H1 (cell line): ENCODE data around the gene TRIM52. TPM values are rescaled to one million over a fixed set of nuclear protein-coding genes. Genes with fewer than 3 reads are reported as not detected.

Experiments
- CTCF ChIA-PET: fragments of 300-600 bp; sonication (Branson Sonifier 250); formaldehyde crosslinking; loops from one replicate; lab custom pipeline; 2021; ENCODE audit not compliant: partially characterized antibody; lab: Charles Lee
- POLR2A ChIA-PET: fragments of 300-600 bp; sonication (Branson Sonifier 250); formaldehyde crosslinking; loops from one replicate; lab custom pipeline; 2021; ENCODE audit warnings: inconsistent platforms; ENCODE audit not compliant: partially characterized antibody; lab: Charles Lee
- DNase-seq, 2 experiments: peaks; one replicate each; pipeline versions ENCODE4 v3.0.0 to v3.0.0-alpha.2; 2010 to 2022; ENCODE audit warnings: low spot score in 2 of 2, low read depth in 1 of 2, mixed read lengths in 1 of 2
- FAIRE-seq: peaks from 2 replicates; lab custom pipeline; 2011; peaks lifted over from hg19 to GRCh38; lab: Jason Lieb, UNC
- H2AFZ ChIP-seq: 2 replicates; pipeline ENCODE4 v1.8.1; 2012; ENCODE audit warnings: low read length, inconsistent platforms
- H2AK5ac ChIP-seq: 2 replicates; pipeline ENCODE4 v1.6.1; 2013; ENCODE audit warnings: low read depth, low read length
- H2BK120ac ChIP-seq: replicated peaks from 2 replicates; pipeline ENCODE3; 2013; ENCODE audit warnings: low read depth, low read length, inconsistent platforms
- H2BK12ac ChIP-seq: 2 replicates; pipeline ENCODE4 v1.6.1; 2013; ENCODE audit warnings: low read depth, low read length
- H2BK15ac ChIP-seq: 2 replicates; pipeline ENCODE4 v1.6.1; 2013; ENCODE audit warnings: low read length
- H2BK20ac ChIP-seq: 2 replicates; pipeline ENCODE4 v1.6.1; 2013; ENCODE audit warnings: low read length
- H2BK5ac ChIP-seq: 2 replicates; pipeline ENCODE4 v1.6.1; 2013; ENCODE audit warnings: low read depth, low read length
- H3K14ac ChIP-seq: 2 replicates; pipeline ENCODE4 v1.6.1; 2013; ENCODE audit warnings: inconsistent platforms; ENCODE audit not compliant: insufficient read length
- H3K18ac ChIP-seq: 2 replicates; pipeline ENCODE4 v1.6.1; 2013; ENCODE audit warnings: low read length; ENCODE audit errors: extremely low read depth
- H3K23ac ChIP-seq: 2 replicates; pipeline ENCODE4 v1.6.1; 2013; ENCODE audit warnings: inconsistent platforms; ENCODE audit not compliant: insufficient read length
- H3K23me2 ChIP-seq: 2 replicates; pipeline ENCODE4 v1.6.1; 2013; ENCODE audit warnings: low read depth, low read length
- H3K27ac ChIP-seq: 2 replicates; pipeline ENCODE4 v1.6.1; 2011; ENCODE audit warnings: low read depth, low read length, inconsistent platforms
- H3K27me3 ChIP-seq, 4 experiments: replicated peaks in 1 of 4; 1 replicate in 1 of 4; 2 replicates in 3 of 4; pipeline versions ENCODE4 v1.6.1 to v1.8.1; 2011 to 2013; ENCODE audit warnings: low read length in 3 of 4, mild to moderate bottlenecking in 3 of 4, inconsistent platforms in 2 of 4, mixed read lengths in 2 of 4, moderate library complexity in 1 of 4; ENCODE audit not compliant: control insufficient read depth in 3 of 4, insufficient read depth in 3 of 4; ENCODE audit errors: extremely low read depth in 1 of 4
- H3K36me3 ChIP-seq, 4 experiments: 2 replicates each; pipeline versions ENCODE4 v1.6.1 to v1.8.1; 2011 to 2013; ENCODE audit warnings: mild to moderate bottlenecking in 4 of 4, low read length in 3 of 4, moderate library complexity in 2 of 4, control low read depth in 1 of 4, inconsistent platforms in 1 of 4; ENCODE audit not compliant: insufficient read depth in 4 of 4, control insufficient read depth in 2 of 4
- H3K4ac ChIP-seq: replicated peaks from 2 replicates; pipeline ENCODE3; 2013; ENCODE audit warnings: low read length, low read depth, mixed read lengths, inconsistent platforms; ENCODE audit not compliant: insufficient read length
- H3K4me1 ChIP-seq, 4 experiments: replicated peaks in 1 of 4; 1 replicate in 1 of 4; 2 replicates in 3 of 4; pipeline versions ENCODE4 v1.6.1 to v1.8.1; 2011 to 2013; ENCODE audit warnings: low read length in 3 of 4, inconsistent platforms in 2 of 4, mixed read lengths in 1 of 4; ENCODE audit not compliant: insufficient read depth in 4 of 4, control insufficient read depth in 3 of 4
- H3K4me2 ChIP-seq, 2 experiments: 2 replicates each; pipeline versions ENCODE4 v1.6.1 to v1.8.1; 2011 to 2013; ENCODE audit warnings: low read depth in 2 of 2, low read length in 2 of 2, control low read depth in 1 of 2, inconsistent platforms in 1 of 2, mild to moderate bottlenecking in 1 of 2; ENCODE audit not compliant: insufficient read depth in 1 of 2
- H3K4me3 ChIP-seq, 4 experiments: fragments of 200-600, 300-600 bp in 1 of 4; sonication (generic), shearing (Covaris generic), sonication (Bioruptor Twin) in 1 of 4; 2 replicates each; pipeline versions ENCODE4 v1.5.1 to v1.8.1; 2011 to 2016; ENCODE audit warnings: low read length in 4 of 4, low read depth in 3 of 4, control low read depth in 2 of 4, inconsistent platforms in 2 of 4, mild to moderate bottlenecking in 2 of 4, mixed read lengths in 1 of 4, moderate library complexity in 1 of 4; ENCODE audit not compliant: insufficient read depth in 2 of 4; ENCODE audit errors: extremely low read depth in 1 of 4
- H3K56ac ChIP-seq: replicated peaks from 2 replicates; pipeline ENCODE3; 2013; ENCODE audit warnings: low read depth, mild to moderate bottlenecking, mixed read lengths, low read length, inconsistent platforms; ENCODE audit not compliant: insufficient read length
- H3K79me1 ChIP-seq: 2 replicates; pipeline ENCODE4 v1.6.1; 2013; ENCODE audit warnings: low read depth, low read length, control low read depth
- H3K79me2 ChIP-seq, 2 experiments: 2 replicates each; pipeline versions ENCODE4 v1.6.1 to v1.8.1; 2012 to 2013; ENCODE audit warnings: low read length in 2 of 2, mild to moderate bottlenecking in 2 of 2, inconsistent platforms in 1 of 2; ENCODE audit not compliant: insufficient read depth in 2 of 2, control insufficient read depth in 1 of 2
- H3K9ac ChIP-seq, 4 experiments: replicated peaks in 1 of 4; 1 replicate in 1 of 4; 2 replicates in 3 of 4; pipeline versions ENCODE4 v1.6.1 to v1.8.1; 2011 to 2013; ENCODE audit warnings: low read depth in 3 of 4, low read length in 3 of 4, control low read depth in 2 of 4, mild to moderate bottlenecking in 2 of 4, moderate library complexity in 2 of 4, inconsistent platforms in 1 of 4; ENCODE audit errors: extremely low read depth in 1 of 4
- H3K9me3 ChIP-seq, 2 experiments: 2 replicates each; pipeline versions ENCODE4 v1.6.1 to v1.8.1; 2012 to 2013; ENCODE audit warnings: mild to moderate bottlenecking in 2 of 2, moderate library complexity in 2 of 2, control low read depth in 1 of 2, inconsistent platforms in 1 of 2, low read depth in 1 of 2, low read length in 1 of 2, mixed read lengths in 1 of 2; ENCODE audit not compliant: insufficient read depth in 2 of 2
- H4K20me1 ChIP-seq, 2 experiments: replicated peaks in 1 of 2; 2 replicates each; pipeline versions ENCODE3 to v1.8.1; 2011 to 2013; ENCODE audit warnings: inconsistent platforms in 2 of 2, low read length in 2 of 2, mild to moderate bottlenecking in 1 of 2; ENCODE audit not compliant: insufficient read depth in 2 of 2, control insufficient read depth in 1 of 2
- H4K5ac ChIP-seq: 2 replicates; pipeline ENCODE4 v1.6.1; 2013; ENCODE audit warnings: low read length, low read depth, mixed read lengths, inconsistent platforms; ENCODE audit not compliant: insufficient read length
- H4K8ac ChIP-seq: 2 replicates; pipeline ENCODE4 v1.8.0; 2013; ENCODE audit warnings: mild to moderate bottlenecking, moderate library complexity, low read length, inconsistent platforms; ENCODE audit not compliant: insufficient read depth; ENCODE audit errors: extremely low read depth
- H4K91ac ChIP-seq: replicated peaks from 2 replicates; pipeline ENCODE3; 2013; ENCODE audit warnings: low read length, mixed read lengths, inconsistent platforms; ENCODE audit not compliant: insufficient read length
- BACH1 ChIP-seq: IDR thresholded peaks from 2 replicates; pipeline ENCODE4 v1.6.1; 2012; ENCODE audit warnings: low read length, improper control_type of control experiment
- GABPA ChIP-seq: IDR thresholded peaks from 2 replicates; pipeline ENCODE4 v1.6.1; 2011; ENCODE audit warnings: mild to moderate bottlenecking, low read length, moderate library complexity, borderline replicate concordance; ENCODE audit not compliant: insufficient read depth
- POLR2AphosphoS5 ChIP-seq: IDR thresholded peaks from 2 replicates; pipeline ENCODE4 v1.6.1; 2011; ENCODE audit warnings: low read depth, low read length
- RXRA ChIP-seq: IDR thresholded peaks from 2 replicates; pipeline ENCODE4 v1.6.1; 2011; ENCODE audit warnings: low read depth, mild to moderate bottlenecking, low read length, moderate library complexity; ENCODE audit not compliant: insufficient read depth
- SAP30 ChIP-seq: fragments of 300-600 bp; sonication (generic); IDR thresholded peaks from 2 replicates; pipeline ENCODE4 v1.7.1; 2012; ENCODE audit warnings: low read length, moderate library complexity, mild to moderate bottlenecking, inconsistent platforms; ENCODE audit not compliant: insufficient read depth, insufficient replicate concordance
- SIRT6 ChIP-seq: IDR thresholded peaks from one replicate; pipeline ENCODE4 v1.7.1; 2012; ENCODE audit warnings: low read length, inconsistent platforms
- SRF ChIP-seq: IDR thresholded peaks from 2 replicates; pipeline ENCODE4 v1.6.1; 2011; ENCODE audit warnings: mild to moderate bottlenecking, low read depth, low read length, moderate library complexity
- WGBS, 2 experiments: shearing (Covaris generic) in 1 of 2; methylation state at CpG; one replicate each; pipeline versions ENCODE4 v1.1.6 to v1.1.7; 2013 to 2015; ENCODE audit warnings: low lambda C conversion rate in 2 of 2, mixed read lengths in 2 of 2, inconsistent platforms in 1 of 2, low coverage in 1 of 2, missing lambda C conversion rate in 1 of 2; ENCODE audit not compliant: insufficient replicate concordance in 2 of 2, insufficient coverage in 1 of 2, insufficient read length in 1 of 2; ENCODE audit errors: extremely low coverage in 1 of 2, missing lambda C conversion rate in 1 of 2; 5-methylcytosine and 5-hydroxymethylcytosine counted together
- polyA plus RNA-seq, 7 experiments: library from polyadenylated mRNA; depleted of rRNA in 3 of 7; stranded (reverse) in 5 of 7; unstranded in 2 of 7; fragments of >200 nt in 5 of 7; fragments of 200-250 nt in 2 of 7; gene quantifications; 1 replicate in 5 of 7; 2 replicates in 1 of 7; 4 replicates in 1 of 7; pipeline versions ENCODE4 v1.2.1 to v1.2.3, GENCODE V29; 2011 to 2013; ENCODE audit warnings: missing spikeins in 2 of 7, mixed read lengths in 2 of 7
- total RNA-seq: library from RNA; stranded (reverse); fragmentation: NEBNext Ultra II Directional; extraction: Animal tissue kit (Norgen Biotek cat#: 25700); gene quantifications from 2 replicates; pipeline ENCODE4 v1.2.1, GENCODE V29; 2021

Gene TRIM52
- total and polyA plus RNA-seq, 2 of the 8 experiments (the other 6 are each of a cell fraction or from before 2014, with no cell fraction given): 4.2 to 5.7 TPM

- H3K9ac ChIP-seq: no peak overlapping the region
- 79% methylated on average over 3 of the region's 3 CpGs; no CpG with 5 or more reads in 1 of the 2 experiments for WGBS, 2 experiments
- no peak overlapping the region for H4K91ac ChIP-seq
- POLR2A ChIA-PET: interaction anchor here (0.9 to 1.7 kb wide), 7 partner anchors 9 to 28 kb away, joined by 3 to 8 read pairs (median 3); no protein-coding TSS in a partner anchor
- TF ChIP-seq RXRA (no peak), GABPA (no peak), BACH1 (no peak), SIRT6 (no peak), SRF (no peak), SAP30 (no peak), POLR2AphosphoS5 (no peak)
- DNase-seq (no peak), FAIRE-seq (no peak)
- H3K23me2 ChIP-seq: no peaks in the 10 kb centered on the region
- H2BK15ac ChIP-seq: no peak overlapping the region
- H4K5ac ChIP-seq: no peak overlapping the region
- H2BK120ac ChIP-seq: no peak overlapping the region
- H3K27ac ChIP-seq: no peak overlapping the region
- H4K8ac ChIP-seq: no peak overlapping the region
- H2AK5ac ChIP-seq: no peak overlapping the region
- no peak overlapping the region for H3K23ac ChIP-seq
- H3K4me2 ChIP-seq: no peak overlapping the region
- H3K14ac ChIP-seq: no peak overlapping the region
- no peaks in the 10 kb centered on the region for H3K27me3 ChIP-seq
- H3K79me1 ChIP-seq: no peaks in the 10 kb centered on the region
- no peak overlapping the region for H3K56ac ChIP-seq
- CTCF ChIA-PET: interaction anchor here (0.8 to 1.0 kb wide), 2 partner anchors 12 to 16 kb away, joined by 3 read pairs; no protein-coding TSS in a partner anchor
- H3K9me3 ChIP-seq: peaks cover 0 to 1% of the 10 kb centered on the region in 2 experiments; a peak in 1 of 4 replicates
- no peak overlapping the region for H3K4me3 ChIP-seq
- no peak overlapping the region for H2AFZ ChIP-seq
- H2BK12ac ChIP-seq: no peak overlapping the region
- H4K20me1 ChIP-seq: no peaks in the 10 kb centered on the region
- H3K4ac ChIP-seq: no peak overlapping the region
- no peak overlapping the region for H2BK5ac ChIP-seq
- H3K36me3 ChIP-seq: no peaks in the 10 kb centered on the region
- H3K4me1 ChIP-seq: peaks cover 0 to 2% (median 0%) of the 10 kb centered on the region in 4 experiments; a peak in 1 of 7 replicates
- no peak overlapping the region for H2BK20ac ChIP-seq
- no peak overlapping the region for H3K18ac ChIP-seq
- no peaks in the 10 kb centered on the region for H3K79me2 ChIP-seq
These were observed 10.1 kb upstream of the TRIM52 start for GRCh38 chr5:181271081-181271480.
